GM18526 (cell line): ENCODE results near the gene RPS29.

Source experiments
- POLR2A ChIP-seq: IDR thresholded peaks from 3 replicates; pipeline ENCODE4 v1.6.1; 2011; ENCODE audit not compliant: insufficient read length; ENCODE audit errors: extremely low read depth

Gene RPS29

GRCh38 chr14:49569281-49569680, 16.9 kb downstream of the RPS29 start:
- no peak for TF ChIP-seq POLR2A

DNA sequence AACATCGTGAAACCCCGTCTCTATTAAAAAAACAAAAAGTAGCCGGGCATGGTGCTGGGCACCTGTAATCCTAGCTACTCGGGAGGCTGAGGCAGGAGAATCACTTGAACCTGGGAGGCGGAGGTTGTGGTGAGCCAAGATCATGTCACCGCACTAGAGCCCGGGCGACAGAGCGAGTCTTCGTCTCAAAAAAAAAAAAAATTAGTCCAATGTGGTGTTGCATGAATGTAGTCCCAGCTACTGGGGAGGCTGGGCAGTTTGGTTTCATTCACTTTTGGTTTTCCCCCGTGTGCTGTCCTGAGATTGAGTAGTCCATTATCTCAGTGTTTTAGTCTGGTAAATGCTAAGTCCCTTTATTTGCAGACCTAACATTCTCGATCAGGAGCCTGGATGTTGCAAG, 19.5 kb downstream of the RPS29 start:
- no peak for TF ChIP-seq POLR2A

DNA sequence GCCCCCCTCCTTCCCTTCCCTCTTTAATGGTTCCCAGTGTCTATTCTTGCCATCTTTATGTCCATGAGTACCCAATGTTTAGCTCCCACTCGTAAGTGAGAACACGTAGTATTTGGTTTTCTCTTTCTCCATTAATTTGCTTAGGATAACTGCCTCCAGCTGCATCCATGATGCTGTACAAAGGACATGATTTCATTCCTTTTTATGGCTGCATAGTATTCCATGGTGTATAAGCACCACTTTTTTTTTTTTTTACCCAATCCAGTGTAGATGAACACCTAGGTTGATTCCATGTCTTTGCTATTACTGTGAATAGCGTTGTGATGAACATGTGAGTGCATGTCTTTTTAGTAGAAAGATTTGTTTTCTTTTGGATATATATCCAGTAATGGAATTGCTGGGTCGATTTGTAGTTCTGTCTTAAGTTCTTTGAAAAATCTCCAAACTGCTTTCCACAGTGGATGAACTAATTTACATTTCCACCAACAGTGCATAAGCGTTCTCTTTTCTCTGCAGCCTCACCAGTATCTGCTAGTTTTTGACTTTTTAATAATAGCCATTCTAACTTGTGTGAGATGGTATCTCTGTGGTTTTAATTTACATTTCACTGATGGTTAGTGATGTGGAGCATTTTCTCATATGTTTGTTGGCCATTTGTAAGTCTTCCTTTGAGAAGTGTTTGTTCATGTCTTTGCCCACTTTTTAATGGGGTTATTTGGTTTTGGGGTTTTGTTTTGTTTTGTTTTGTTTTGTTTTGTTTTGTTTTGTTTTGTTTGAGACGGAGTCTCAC, 26.0 kb downstream of the RPS29 start:
- TF ChIP-seq POLR2A, result no peak

- TF ChIP-seq POLR2A, result no peak
These were observed 32.3 kb downstream of the RPS29 start for GRCh38 chr14:49553892-49554291.

DNA sequence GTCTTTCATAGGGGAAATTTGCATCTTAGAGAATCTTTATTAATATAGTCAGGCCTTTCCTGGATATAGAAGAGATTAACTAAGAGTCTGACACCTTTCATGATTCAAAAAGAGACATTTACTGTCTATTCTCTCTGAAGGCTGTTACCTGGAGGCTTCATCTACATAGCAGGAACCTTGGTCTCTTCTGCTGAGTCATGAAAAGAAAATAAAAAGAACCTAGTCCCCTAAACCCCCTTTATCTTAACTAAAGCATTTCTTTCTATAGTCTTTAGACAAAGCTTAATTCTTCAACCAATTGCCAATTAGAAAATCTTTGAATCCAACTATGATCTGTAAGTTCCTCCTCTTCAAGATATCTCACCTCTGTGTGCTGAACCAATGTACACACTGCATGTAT, 33.1 kb downstream of the RPS29 start:
- no peak for TF ChIP-seq POLR2A

DNA sequence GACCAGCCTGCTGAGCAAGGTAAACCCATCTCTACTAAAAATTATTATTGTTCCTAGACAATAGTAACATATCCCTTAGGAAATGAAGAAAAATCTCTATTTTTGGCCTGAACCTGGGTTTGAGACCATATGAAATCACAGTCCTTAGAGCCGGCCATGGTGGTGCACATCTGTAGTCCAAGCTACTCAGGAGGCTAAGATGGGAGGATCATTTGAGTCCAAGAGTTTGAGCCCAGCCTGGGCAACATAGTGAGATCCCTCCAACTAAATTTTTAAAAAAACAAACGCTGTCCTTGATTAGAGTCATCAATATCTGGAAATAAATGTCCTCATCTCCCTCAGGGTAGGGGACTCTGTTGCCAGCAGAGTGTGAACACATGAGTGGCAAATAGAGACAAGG, 34.6 kb downstream of the RPS29 start:
- TF ChIP-seq POLR2A, result no peak

- TF ChIP-seq POLR2A, result no peak
These were observed 35.6 kb downstream of the RPS29 start for GRCh38 chr14:49550286-49551184.

- no peak for TF ChIP-seq POLR2A
These were observed 36.3 kb downstream of the RPS29 start for GRCh38 chr14:49549881-49550280.

DNA sequence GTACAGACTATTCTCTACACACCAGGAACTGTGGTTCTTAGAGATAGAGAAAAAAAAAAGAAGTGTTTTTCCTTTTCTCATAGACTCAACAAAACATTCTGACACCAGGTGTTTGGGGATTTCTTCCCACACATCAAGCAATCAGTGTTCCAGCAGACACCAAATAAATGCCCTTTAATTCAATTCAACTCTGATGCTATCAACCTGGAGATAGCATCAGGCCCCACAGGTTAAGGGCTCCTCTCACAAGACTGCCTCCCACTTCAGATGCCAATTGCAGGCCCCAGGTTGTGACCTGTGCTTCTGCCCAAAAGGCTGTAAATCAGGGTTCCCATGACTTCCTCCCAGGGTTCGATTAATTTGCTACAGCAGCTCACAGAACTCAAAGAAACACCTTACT, 36.7 kb downstream of the RPS29 start:
- TF ChIP-seq POLR2A, result no peak

DNA sequence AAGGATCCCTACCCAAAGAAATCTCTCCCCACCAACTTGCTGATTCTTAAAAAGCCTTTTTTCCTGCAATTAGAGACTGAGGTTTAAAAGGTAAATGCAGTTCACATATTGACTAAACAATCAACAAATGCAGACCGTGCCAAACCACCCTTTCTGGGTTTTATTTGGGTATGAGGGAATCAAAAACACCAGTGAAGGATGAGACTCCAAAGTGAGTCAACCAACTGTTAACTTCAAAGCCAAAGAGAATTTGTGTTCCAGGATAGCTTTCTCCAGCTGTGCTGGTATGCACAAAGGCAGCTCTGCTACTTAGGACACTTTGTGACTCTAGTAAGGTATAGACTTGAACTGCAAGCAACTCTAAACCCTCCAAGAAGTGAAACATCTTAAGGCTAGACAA, 39.4 kb downstream of the RPS29 start:
- no peak for TF ChIP-seq POLR2A

GRCh38 chr14:49545716-49546115, 40.5 kb downstream of the RPS29 start:
- TF ChIP-seq POLR2A, result no peak

GRCh38 chr14:49545071-49545470, 41.1 kb downstream of the RPS29 start:
- TF ChIP-seq POLR2A, result no peak

- no peak for TF ChIP-seq POLR2A
These were observed 45.1 kb downstream of the RPS29 start for GRCh38 chr14:49541049-49541448.

DNA sequence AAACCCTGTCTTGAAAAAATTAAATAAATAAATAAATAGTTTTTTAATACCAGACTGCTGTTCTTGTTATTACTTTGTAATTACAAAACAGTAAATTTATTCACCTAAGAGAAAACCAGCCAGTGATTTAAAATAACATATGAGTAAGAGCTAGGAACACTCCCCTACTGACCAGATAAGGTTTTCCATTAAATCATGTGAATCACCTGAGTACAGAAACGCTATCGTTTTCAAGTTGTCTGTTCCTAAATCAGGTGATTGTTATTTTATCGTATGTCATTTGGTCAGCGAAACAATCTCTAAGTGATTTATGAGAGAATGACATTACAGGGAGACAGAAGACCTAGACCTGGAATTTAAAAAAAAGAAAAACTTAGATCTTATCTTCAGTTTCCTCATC, 47.3 kb downstream of the RPS29 start:
- no peak for TF ChIP-seq POLR2A
